PC-3 (cell line): ENCODE data around the gene ELP6. TPM values are rescaled to one million over a fixed set of nuclear protein-coding genes. Genes with fewer than 3 reads are reported as not detected.

Experiments
- ATAC-seq: fragments of 200-7000 bp; cut with Tn5 transposase; 2 replicates; pipeline ENCODE4 v1.9.1; 2020; ENCODE audit warnings: mild to moderate bottlenecking, moderate library complexity
- BruUV-seq: library from RNA; stranded (reverse); fragments of 400-500 nt; replicated peaks from 2 replicates; lab custom pipeline; 2021; lab: Mats Ljungman, UMichigan
- CTCF ChIA-PET: fragments of 300-600 bp; sonication (Branson Sonifier 250); formaldehyde crosslinking; loops from one replicate; lab custom pipeline; 2022; ENCODE audit warnings: antibody characterized with exemption; lab: Charles Lee
- POLR2A ChIA-PET: fragments of 300-600 bp; sonication (Branson Sonifier 250); formaldehyde crosslinking; loops from one replicate; lab custom pipeline; 2022; ENCODE audit warnings: antibody characterized with exemption; ENCODE audit not compliant: unreplicated experiment; lab: Charles Lee
- DNase-seq: peaks from one replicate; pipeline ENCODE4 v3.0.0-alpha.2; 2015
- H2AFZ ChIP-seq: fragments of 300-600 bp; sonication (generic); 2 replicates; pipeline ENCODE4 v1.6.0; 2016; ENCODE audit warnings: antibody characterized with exemption, low read length
- H3F3A ChIP-seq: fragments of 300-600 bp; sonication (generic); one replicate; pipeline ENCODE4 v1.6.0; 2017; ENCODE audit warnings: antibody characterized with exemption, low read length, control low read depth, mild to moderate bottlenecking; ENCODE audit not compliant: unreplicated experiment
- H3K27ac ChIP-seq: fragments of 300-600 bp; sonication (generic); 2 replicates; pipeline ENCODE4 v1.5.1; 2016; ENCODE audit warnings: mild to moderate bottlenecking, low read length
- H3K27me3 ChIP-seq: fragments of 300-600 bp; sonication (generic); 2 replicates; pipeline ENCODE4 v1.6.1; 2016; ENCODE audit warnings: low read length, mixed read lengths
- H3K36me3 ChIP-seq: fragments of 300-600 bp; sonication (generic); 2 replicates; pipeline ENCODE4 v1.6.1; 2016; ENCODE audit warnings: low read depth, mixed run types, low read length, mixed read lengths
- H3K4me1 ChIP-seq: fragments of 300-600 bp; sonication (generic); 2 replicates; pipeline ENCODE4 v1.5.1; 2016; ENCODE audit warnings: low read length; ENCODE audit not compliant: insufficient read depth
- H3K4me2 ChIP-seq: fragments of 300-600 bp; sonication (generic); 2 replicates; pipeline ENCODE4 v1.6.0; 2016; ENCODE audit warnings: low read length
- H3K4me3 ChIP-seq: fragments of 300-600 bp; sonication (generic); 2 replicates; pipeline ENCODE4 v1.5.1; 2016; ENCODE audit warnings: mild to moderate bottlenecking, low read length, mixed read lengths
- H3K79me2 ChIP-seq: fragments of 300-600 bp; sonication (generic); 2 replicates; pipeline ENCODE4 v1.6.1; 2017; ENCODE audit warnings: low read length, mixed read lengths
- H3K9ac ChIP-seq: fragments of 300-600 bp; sonication (generic); 2 replicates; pipeline ENCODE4 v1.6.0; 2016; ENCODE audit warnings: mild to moderate bottlenecking, low read length
- H3K9me2 ChIP-seq: fragments of 300-600 bp; sonication (generic); replicated peaks from 2 replicates; pipeline ENCODE4 v1.6.1; 2016; ENCODE audit warnings: mixed run types, low read length, mixed read lengths
- H3K9me3 ChIP-seq: fragments of 300-600 bp; sonication (generic); 2 replicates; pipeline ENCODE4 v1.6.1; 2016; ENCODE audit warnings: low read length, mixed read lengths
- H4K20me1 ChIP-seq: fragments of 300-600 bp; sonication (generic); 2 replicates; pipeline ENCODE4 v1.6.1; 2016; ENCODE audit warnings: low read length, mixed read lengths
- CTCF ChIP-seq: fragments of 300-600 bp; sonication (generic); conservative IDR thresholded peaks from 2 replicates; pipeline ENCODE4 v1.5.1; 2017; ENCODE audit warnings: antibody characterized with exemption, low read depth, mild to moderate bottlenecking, low read length
- EZH2 ChIP-seq: fragments of 300-600 bp; sonication (generic); IDR thresholded peaks from one replicate; pipeline ENCODE4 v1.6.1; 2017; ENCODE audit warnings: antibody characterized with exemption, mild to moderate bottlenecking, low read length; ENCODE audit not compliant: unreplicated experiment
- EZH2phosphoT487 ChIP-seq: fragments of 300-600 bp; sonication (generic); IDR thresholded peaks from 2 replicates; pipeline ENCODE4 v1.6.1; 2018; ENCODE audit warnings: mild to moderate bottlenecking, antibody characterized with exemption, low read length, borderline replicate concordance
- intact Hi-C: fragments of 100-400 bp; cut with micrococcal nuclease; formaldehyde crosslinking; loops from 2 replicates; pipeline ENCODE4 v1.9.0; 2023
- total RNA-seq: library from RNA; depleted of rRNA; stranded (reverse); fragments of >200 nt; gene quantifications from 2 replicates; pipeline ENCODE4 v1.2.3, GENCODE V29; 2014

Gene ELP6
- total RNA-seq, 1 experiment from 2014 or later, result 64.5 TPM

GRCh38 chr3:47554335-47554734 lies 40.8 kb upstream of the ELP6 start:
- TF ChIP-seq EZH2phosphoT487 (no peak), EZH2 (no peak), CTCF (no peak)
- DNase-seq, result no peak
- Histone ChIP-seq H3K9me3 (no peaks in the 10 kb centered on the region), H3K27ac (no peak overlapping the region), H3K4me2 (no peak overlapping the region), H3K79me2 (no peaks in the 10 kb centered on the region), H4K20me1 (no peaks in the 10 kb centered on the region), H3K4me3 (no peak overlapping the region), H3K36me3 (no peaks in the 10 kb centered on the region), H3K27me3 (peaks cover 11% of the 10 kb centered on the region; the same call in 1 of the 2 replicates), H2AFZ (no peak overlapping the region), H3F3A (no peaks in the 10 kb centered on the region), H3K9ac (no peak overlapping the region), H3K9me2 (no peaks in the 10 kb centered on the region), H3K4me1 (no peaks in the 10 kb centered on the region)
- no TSS peak for BruUV-seq
- ChIA-PET POLR2A (no interaction called here), CTCF (no interaction called here)
- ATAC-seq, result no peak
- intact Hi-C loops, result no loop called here

- H3K27me3 ChIP-seq, result peaks cover 17% of the 10 kb centered on the region
- CTCF ChIA-PET, result no interaction called here
- H3K9me2 ChIP-seq, result no peaks in the 10 kb centered on the region
- no peaks in the 10 kb centered on the region for H3F3A ChIP-seq
- no peak overlapping the region for H3K4me2 ChIP-seq
- H3K79me2 ChIP-seq, result no peaks in the 10 kb centered on the region
- BruUV-seq, result no TSS peak
- POLR2A ChIA-PET, result no interaction called here
- no peak for ATAC-seq
- no peaks in the 10 kb centered on the region for H4K20me1 ChIP-seq
- no peaks in the 10 kb centered on the region for H3K36me3 ChIP-seq
- no peaks in the 10 kb centered on the region for H3K4me1 ChIP-seq
- no peaks in the 10 kb centered on the region for H3K9me3 ChIP-seq
- intact Hi-C loops, result no loop called here
- H2AFZ ChIP-seq, result no peak overlapping the region
- TF ChIP-seq CTCF (no peak), EZH2 (no peak)
- no peak overlapping the region for H3K4me3 ChIP-seq
- H3K27ac ChIP-seq, result no peak overlapping the region
- no peak for DNase-seq
- no peak overlapping the region for H3K9ac ChIP-seq
These were observed 39.9 kb upstream of the ELP6 start for GRCh38 chr3:47553407-47553806.

- no peaks in the 10 kb centered on the region for H3K27me3 ChIP-seq
- no peaks in the 10 kb centered on the region for H3K79me2 ChIP-seq
- no TSS peak for BruUV-seq
- TF ChIP-seq EZH2, result no peak
- no peak for TF ChIP-seq EZH2phosphoT487
- TF ChIP-seq CTCF, result no peak
- POLR2A ChIA-PET, result no interaction called here
- DNase-seq, result no peak
- H3K4me3 ChIP-seq, result no peak overlapping the region
- H3K4me1 ChIP-seq, result no peaks in the 10 kb centered on the region
- H3K36me3 ChIP-seq, result no peaks in the 10 kb centered on the region
- H3K9me3 ChIP-seq, result no peaks in the 10 kb centered on the region
- no peaks in the 10 kb centered on the region for H3F3A ChIP-seq
- H3K27ac ChIP-seq, result no peak overlapping the region
- intact Hi-C loops, result no loop called here
- H2AFZ ChIP-seq, result no peak overlapping the region
- H3K9ac ChIP-seq, result no peak overlapping the region
- CTCF ChIA-PET, result no interaction called here
- ATAC-seq, result no peak
- no peak overlapping the region for H3K4me2 ChIP-seq
- no peaks in the 10 kb centered on the region for H4K20me1 ChIP-seq
- no peaks in the 10 kb centered on the region for H3K9me2 ChIP-seq
These were observed 29.1 kb upstream of the ELP6 start for GRCh38 chr3:47542471-47543173.
